Kidney (tissue), 14 donors: ENCODE results near the gene AAGAB. TPM values are rescaled to one million over a fixed set of nuclear protein-coding genes. Genes with fewer than 3 reads are reported as not detected.

Experiments
- DNase-seq, 5 donors: peaks; one replicate each; pipeline ENCODE4 v3.0.0-alpha.2; 2013 to 2020
- FAIRE-seq: peaks from 2 replicates; lab custom pipeline; 2012; peaks lifted over from hg19 to GRCh38; lab: Jason Lieb, UNC
- H3K27ac ChIP-seq, 2 donors: one replicate each; pipeline ENCODE4 v1.7.0; 2013; ENCODE audit warnings: low read depth in 2 of 2, low read length in 2 of 2, inconsistent platforms in 1 of 2
- H3K27me3 ChIP-seq: one replicate; pipeline ENCODE4 v1.7.1; 2013; ENCODE audit warnings: low read length, inconsistent platforms; ENCODE audit not compliant: control insufficient read depth, insufficient read depth
- H3K36me3 ChIP-seq, 3 donors: one replicate each; pipeline versions ENCODE4 v1.7.0 to v1.7.1; 2013; ENCODE audit warnings: low read length in 3 of 3, control low read depth in 1 of 3, inconsistent platforms in 1 of 3; ENCODE audit not compliant: insufficient read depth in 3 of 3, control insufficient read depth in 2 of 3
- H3K4me1 ChIP-seq, 3 donors: one replicate each; pipeline versions ENCODE4 v1.7.0 to v1.7.1; 2013; ENCODE audit warnings: low read length in 3 of 3, inconsistent platforms in 1 of 3, low read depth in 1 of 3; ENCODE audit not compliant: control insufficient read depth in 2 of 3, insufficient read depth in 2 of 3
- H3K4me3 ChIP-seq, 3 donors: one replicate each; pipeline versions ENCODE4 v1.7.0 to v1.8.1; 2013; ENCODE audit warnings: low read length in 3 of 3, control low read depth in 1 of 3, inconsistent platforms in 1 of 3
- H3K9ac ChIP-seq, 3 donors: one replicate each; pipeline versions ENCODE4 v1.7.0 to v1.7.1; 2013; ENCODE audit warnings: low read length in 3 of 3, control low read depth in 1 of 3, inconsistent platforms in 1 of 3
- H3K9me3 ChIP-seq, 3 donors: one replicate each; pipeline versions ENCODE4 v1.7.0 to v1.7.1; 2013; ENCODE audit warnings: low read length in 3 of 3, control low read depth in 1 of 3, inconsistent platforms in 1 of 3; ENCODE audit not compliant: control insufficient read depth in 2 of 3, insufficient read depth in 1 of 3
- intact Hi-C: fragments of 100-400 bp; cut with DNase I; formaldehyde crosslinking; loops from one replicate; pipeline ENCODE4 v1.11.1; 2022
- polyA plus RNA-seq: library from polyadenylated mRNA; stranded (reverse); fragments of 350-450 nt; fragmentation: Illumina TruSeq; extraction: RNeasy Lipid Tissue Mini Kit (QIAGEN cat#74804); gene quantifications from one replicate; pipeline ENCODE4 v1.2.3, GENCODE V29; 2014; ENCODE audit warnings: low read depth, low replicate concordance; ENCODE audit not compliant: insufficient read depth
- total RNA-seq: library from RNA; stranded (reverse); fragmentation: NEBNext Ultra II Directional; extraction: Animal tissue kit (Norgen Biotek cat#: 25700); gene quantifications from one replicate; pipeline ENCODE4 v1.2.1, GENCODE V29; 2021
- TF ChIP-seq, protein P1 (sequence below): IDR thresholded peaks from 3 replicates; pipeline ENCODE4 v1.5.1; 2012; ENCODE audit warnings: mild to moderate bottlenecking, moderate library complexity, borderline replicate concordance; ENCODE audit not compliant: insufficient read depth; ENCODE audit errors: extremely low read depth
- donor health status: control.
- donor health status: control.
- donor health status: control.
- donor health status: control.
- donor health status: control.
- donor health status: DM: yes; HTN: yes; CAD: no.
- donor health status: Normal renal cell carcinoma (clear cell type).

AAGAB gene
- total and polyA plus RNA-seq, 2 donors from 2014 or later: 40.7 to 44.0 TPM

DNA sequence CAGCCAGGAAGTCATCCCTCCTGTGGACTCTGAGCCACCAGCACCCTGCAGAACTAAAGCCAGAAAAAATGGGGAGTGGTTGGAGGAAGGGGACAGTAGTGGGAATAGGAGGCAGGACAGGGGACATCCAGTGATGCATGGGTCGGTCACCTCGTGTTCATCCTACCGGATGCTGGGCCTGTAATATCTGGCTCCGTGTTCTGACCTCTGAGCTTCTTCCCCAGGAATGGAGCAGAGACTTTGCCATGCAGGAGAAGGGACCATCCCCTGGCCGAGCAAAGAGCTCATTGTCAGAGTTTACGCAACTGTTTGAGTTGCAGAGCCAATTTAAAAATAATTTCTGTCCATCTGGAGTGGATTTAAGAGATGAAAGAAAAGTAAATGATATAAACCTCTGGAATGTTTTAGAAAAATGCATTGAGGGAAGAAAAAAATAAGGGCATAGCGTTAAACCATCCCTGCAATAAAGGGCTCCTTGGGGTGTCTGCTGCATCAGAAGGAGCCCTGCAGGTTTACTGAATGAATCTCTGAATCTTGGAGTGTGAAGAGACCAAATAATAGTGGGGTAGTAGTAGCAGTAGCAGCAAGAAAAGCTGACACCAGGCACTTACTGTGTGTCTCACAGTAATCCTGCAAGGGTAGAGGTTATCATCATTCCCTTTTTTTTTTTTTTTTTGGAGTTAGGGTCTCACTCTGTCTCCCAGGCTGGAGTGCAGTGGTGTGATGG, 70.9 kb downstream of the AAGAB start:
- H3K4me3 ChIP-seq: no peak overlapping the region
- peaks cover 2 to 52% (median 10%) of the 10 kb centered on the region in 3 donors for H3K36me3 ChIP-seq
- H3K27me3 ChIP-seq: no peaks in the 10 kb centered on the region
- TF ChIP-seq, protein P1, sequence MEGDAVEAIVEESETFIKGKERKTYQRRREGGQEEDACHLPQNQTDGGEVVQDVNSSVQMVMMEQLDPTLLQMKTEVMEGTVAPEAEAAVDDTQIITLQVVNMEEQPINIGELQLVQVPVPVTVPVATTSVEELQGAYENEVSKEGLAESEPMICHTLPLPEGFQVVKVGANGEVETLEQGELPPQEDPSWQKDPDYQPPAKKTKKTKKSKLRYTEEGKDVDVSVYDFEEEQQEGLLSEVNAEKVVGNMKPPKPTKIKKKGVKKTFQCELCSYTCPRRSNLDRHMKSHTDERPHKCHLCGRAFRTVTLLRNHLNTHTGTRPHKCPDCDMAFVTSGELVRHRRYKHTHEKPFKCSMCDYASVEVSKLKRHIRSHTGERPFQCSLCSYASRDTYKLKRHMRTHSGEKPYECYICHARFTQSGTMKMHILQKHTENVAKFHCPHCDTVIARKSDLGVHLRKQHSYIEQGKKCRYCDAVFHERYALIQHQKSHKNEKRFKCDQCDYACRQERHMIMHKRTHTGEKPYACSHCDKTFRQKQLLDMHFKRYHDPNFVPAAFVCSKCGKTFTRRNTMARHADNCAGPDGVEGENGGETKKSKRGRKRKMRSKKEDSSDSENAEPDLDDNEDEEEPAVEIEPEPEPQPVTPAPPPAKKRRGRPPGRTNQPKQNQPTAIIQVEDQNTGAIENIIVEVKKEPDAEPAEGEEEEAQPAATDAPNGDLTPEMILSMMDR: no peak
- H3K27ac ChIP-seq: no peak overlapping the region
- H3K9me3 ChIP-seq: no peaks in the 10 kb centered on the region
- no peak for FAIRE-seq
- no peak overlapping the region for H3K9ac ChIP-seq
- no peak for DNase-seq
- intact Hi-C loops: no loop called here
- H3K4me1 ChIP-seq: peaks cover 0 to 12% (median 10%) of the 10 kb centered on the region in 3 donors

DNA sequence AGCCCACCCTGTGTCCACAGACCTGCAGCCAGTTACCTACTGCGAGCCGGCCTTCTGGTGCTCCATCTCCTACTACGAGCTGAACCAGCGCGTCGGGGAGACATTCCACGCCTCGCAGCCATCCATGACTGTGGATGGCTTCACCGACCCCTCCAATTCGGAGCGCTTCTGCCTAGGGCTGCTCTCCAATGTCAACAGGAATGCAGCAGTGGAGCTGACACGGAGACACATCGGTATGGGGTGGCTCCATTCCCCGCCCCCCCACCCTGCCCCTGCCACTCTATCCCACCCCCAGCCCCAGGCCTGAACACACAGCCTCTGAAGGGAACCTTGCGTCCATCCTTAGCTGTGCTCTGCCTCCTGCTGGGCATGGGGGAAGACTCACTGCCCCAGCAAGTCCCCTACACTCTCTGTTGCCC, 73.2 kb downstream of the AAGAB start:
- FAIRE-seq: no peak

DNA sequence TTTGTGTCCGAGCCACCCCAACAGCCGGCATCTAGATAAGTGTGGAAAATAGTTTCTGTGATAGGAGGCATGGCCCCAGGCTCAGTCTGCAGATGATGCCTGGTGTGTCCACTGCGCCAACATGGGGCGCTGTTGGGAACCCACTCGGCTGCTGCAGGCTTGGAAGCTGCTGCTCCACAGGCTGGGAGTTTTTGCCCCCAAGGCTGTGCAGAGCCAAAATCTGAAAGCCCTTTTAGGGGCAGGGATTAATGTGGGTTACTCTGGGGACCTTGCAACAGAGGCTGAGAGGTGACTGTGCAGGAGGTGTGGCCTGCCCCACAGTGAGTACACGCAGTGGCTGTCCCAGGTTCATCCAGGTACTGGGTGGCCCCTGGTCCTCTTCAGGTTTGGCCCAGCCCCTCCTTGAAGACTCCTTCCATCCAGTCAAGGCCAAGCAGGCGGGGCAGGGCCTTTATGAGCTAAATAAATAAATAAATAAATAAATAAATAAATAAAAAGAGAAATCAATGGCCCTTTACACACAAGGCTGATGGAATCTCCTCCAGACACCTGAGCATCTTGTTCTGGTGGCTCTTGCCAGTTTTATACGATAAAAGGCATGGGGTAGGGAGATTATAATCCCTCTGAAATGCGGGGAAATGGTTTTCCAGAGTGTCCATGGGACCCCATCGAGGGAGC, 73.8 kb downstream of the AAGAB start:
- Histone ChIP-seq H3K27me3 (no peaks in the 10 kb centered on the region), H3K4me3 (no peak overlapping the region), H3K36me3 (peaks cover 2 to 41% (median 4%) of the 10 kb centered on the region in 3 donors), H3K9me3 (no peaks in the 10 kb centered on the region), H3K4me1 (peaks cover 0 to 17% (median 10%) of the 10 kb centered on the region in 3 donors), H3K27ac (no peak overlapping the region), H3K9ac (no peak overlapping the region)
- TF ChIP-seq, protein P1: no peak
- intact Hi-C loops: no loop called here
- DNase-seq (peak in 1 of 5 donors; percentile 36), FAIRE-seq (no peak)

More for the DNA sequence above, 73.2 kb downstream of the AAGAB start:
- Histone ChIP-seq H3K9ac (no peak overlapping the region), H3K9me3 (no peaks in the 10 kb centered on the region), H3K4me3 (no peak overlapping the region), H3K27me3 (no peaks in the 10 kb centered on the region), H3K27ac (no peak overlapping the region), H3K4me1 (peaks cover 0 to 13% (median 6%) of the 10 kb centered on the region in 3 donors), H3K36me3 (peaks cover 2 to 41% (median 4%) of the 10 kb centered on the region in 3 donors)
- TF ChIP-seq, protein P1: no peak
- intact Hi-C loops: no loop called here
- peak in 1 of 5 donors; percentile 28 for DNase-seq
